MM.1S (cell line): ENCODE results near the gene ZNF747.

Source experiments
- DNase-seq: peaks from one replicate; pipeline ENCODE4 v3.0.0-alpha.2; 2015
- H2AFZ ChIP-seq: fragments of 300-600 bp; sonication (generic); 2 replicates; pipeline ENCODE4 v1.6.0; 2016; ENCODE audit warnings: antibody characterized with exemption, low read length
- H3F3A ChIP-seq: fragments of 300-600 bp; sonication (generic); 2 replicates; pipeline ENCODE4 v1.6.1; 2016; ENCODE audit warnings: mild to moderate bottlenecking, antibody characterized with exemption, low read length, moderate library complexity, mixed read lengths; ENCODE audit not compliant: insufficient read depth
- H3K27ac ChIP-seq: fragments of 300-600 bp; sonication (generic); 2 replicates; pipeline ENCODE4 v1.5.1; 2016; ENCODE audit warnings: mild to moderate bottlenecking, low read length
- H3K27me3 ChIP-seq: fragments of 300-600 bp; sonication (generic); replicated peaks from 2 replicates; pipeline ENCODE4 v1.6.0; 2016; ENCODE audit warnings: low read length; ENCODE audit not compliant: insufficient read depth
- H3K36me3 ChIP-seq: fragments of 300-600 bp; sonication (generic); replicated peaks from 2 replicates; pipeline ENCODE4 v1.6.1; 2016; ENCODE audit warnings: mild to moderate bottlenecking, low read length, mixed read lengths; ENCODE audit not compliant: insufficient read depth
- H3K4me1 ChIP-seq: fragments of 300-600 bp; sonication (generic); 2 replicates; pipeline ENCODE4 v1.6.1; 2016; ENCODE audit warnings: low read length, mixed read lengths
- H3K4me2 ChIP-seq: fragments of 300-600 bp; sonication (generic); 2 replicates; pipeline ENCODE4 v1.6.0; 2016; ENCODE audit warnings: low read depth, low read length
- H3K4me3 ChIP-seq: fragments of 300-600 bp; sonication (generic); 2 replicates; pipeline ENCODE4 v1.5.1; 2016; ENCODE audit warnings: low read length, mixed read lengths
- H3K79me2 ChIP-seq: fragments of 300-600 bp; sonication (generic); 2 replicates; pipeline ENCODE4 v1.6.1; 2016; ENCODE audit warnings: mixed run types, low read length, mixed read lengths
- H3K9ac ChIP-seq: fragments of 300-600 bp; sonication (generic); 2 replicates; pipeline ENCODE4 v1.6.1; 2016; ENCODE audit warnings: low read length, mixed read lengths
- H3K9me2 ChIP-seq: fragments of 300-600 bp; sonication (generic); replicated peaks from 2 replicates; pipeline ENCODE4 v1.6.1; 2016; ENCODE audit warnings: mild to moderate bottlenecking, low read length, mixed read lengths; ENCODE audit not compliant: insufficient read depth
- H3K9me3 ChIP-seq: fragments of 300-600 bp; sonication (generic); replicated peaks from 2 replicates; pipeline ENCODE4 v1.6.1; 2016; ENCODE audit warnings: mild to moderate bottlenecking, low read length, mixed read lengths; ENCODE audit not compliant: insufficient read depth
- H4K20me1 ChIP-seq: fragments of 300-600 bp; sonication (generic); 2 replicates; pipeline ENCODE4 v1.6.1; 2016; ENCODE audit warnings: mild to moderate bottlenecking, low read length, moderate library complexity, mixed read lengths; ENCODE audit not compliant: insufficient read depth
- CTCF ChIP-seq: fragments of 300-600 bp; sonication (generic); IDR thresholded peaks from 2 replicates; pipeline ENCODE4 v1.5.1; 2016; ENCODE audit warnings: antibody characterized with exemption, low read length, mixed read lengths
- EZH2 ChIP-seq: fragments of 300-600 bp; sonication (generic); optimal IDR thresholded peaks from 2 replicates; pipeline ENCODE3; 2017; ENCODE audit warnings: low read depth, mild to moderate bottlenecking, antibody characterized with exemption, low read length, mixed read lengths
- EZH2phosphoT487 ChIP-seq: fragments of 300-600 bp; sonication (generic); IDR thresholded peaks from 2 replicates; pipeline ENCODE4 v1.6.1; 2018; ENCODE audit warnings: antibody characterized with exemption, low read length

Gene ZNF747

GRCh38 chr16:30491229-30491628 is 43.4 kb downstream of the ZNF747 start:
- H3K4me3 ChIP-seq: no peak overlapping the region
- no peak for TF ChIP-seq EZH2
- TF ChIP-seq CTCF: no peak
- TF ChIP-seq EZH2phosphoT487: no peak
- H4K20me1 ChIP-seq: no peaks in the 10 kb centered on the region
- no peak overlapping the region for H3K4me2 ChIP-seq
- no peaks in the 10 kb centered on the region for H3K27me3 ChIP-seq
- H3K36me3 ChIP-seq: peaks cover 5% of the 10 kb centered on the region; the same call in 1 of the 2 replicates
- no peaks in the 10 kb centered on the region for H3K9me2 ChIP-seq
- H3F3A ChIP-seq: no peaks in the 10 kb centered on the region
- DNase-seq: no peak
- H3K9ac ChIP-seq: no peak overlapping the region
- no peak overlapping the region for H2AFZ ChIP-seq
- H3K79me2 ChIP-seq: no peaks in the 10 kb centered on the region
- no peaks in the 10 kb centered on the region for H3K9me3 ChIP-seq
- H3K27ac ChIP-seq: no peak overlapping the region
- H3K4me1 ChIP-seq: no peaks in the 10 kb centered on the region

GRCh38 chr16:30490210-30490609 is 44.4 kb downstream of the ZNF747 start:
- no peak overlapping the region for H2AFZ ChIP-seq
- no peak overlapping the region for H3K9ac ChIP-seq
- H3K79me2 ChIP-seq: no peaks in the 10 kb centered on the region
- H3K9me3 ChIP-seq: no peaks in the 10 kb centered on the region
- peaks cover 5% of the 10 kb centered on the region; the same call in 1 of the 2 replicates for H3K36me3 ChIP-seq
- DNase-seq: no peak
- TF ChIP-seq EZH2phosphoT487: no peak
- no peak for TF ChIP-seq EZH2
- no peak for TF ChIP-seq CTCF
- no peak overlapping the region for H3K4me3 ChIP-seq
- no peaks in the 10 kb centered on the region for H4K20me1 ChIP-seq
- H3K4me2 ChIP-seq: no peak overlapping the region
- H3K4me1 ChIP-seq: no peaks in the 10 kb centered on the region
- no peak overlapping the region for H3K27ac ChIP-seq
- no peaks in the 10 kb centered on the region for H3F3A ChIP-seq
- no peaks in the 10 kb centered on the region for H3K27me3 ChIP-seq
- H3K9me2 ChIP-seq: no peaks in the 10 kb centered on the region

DNA sequence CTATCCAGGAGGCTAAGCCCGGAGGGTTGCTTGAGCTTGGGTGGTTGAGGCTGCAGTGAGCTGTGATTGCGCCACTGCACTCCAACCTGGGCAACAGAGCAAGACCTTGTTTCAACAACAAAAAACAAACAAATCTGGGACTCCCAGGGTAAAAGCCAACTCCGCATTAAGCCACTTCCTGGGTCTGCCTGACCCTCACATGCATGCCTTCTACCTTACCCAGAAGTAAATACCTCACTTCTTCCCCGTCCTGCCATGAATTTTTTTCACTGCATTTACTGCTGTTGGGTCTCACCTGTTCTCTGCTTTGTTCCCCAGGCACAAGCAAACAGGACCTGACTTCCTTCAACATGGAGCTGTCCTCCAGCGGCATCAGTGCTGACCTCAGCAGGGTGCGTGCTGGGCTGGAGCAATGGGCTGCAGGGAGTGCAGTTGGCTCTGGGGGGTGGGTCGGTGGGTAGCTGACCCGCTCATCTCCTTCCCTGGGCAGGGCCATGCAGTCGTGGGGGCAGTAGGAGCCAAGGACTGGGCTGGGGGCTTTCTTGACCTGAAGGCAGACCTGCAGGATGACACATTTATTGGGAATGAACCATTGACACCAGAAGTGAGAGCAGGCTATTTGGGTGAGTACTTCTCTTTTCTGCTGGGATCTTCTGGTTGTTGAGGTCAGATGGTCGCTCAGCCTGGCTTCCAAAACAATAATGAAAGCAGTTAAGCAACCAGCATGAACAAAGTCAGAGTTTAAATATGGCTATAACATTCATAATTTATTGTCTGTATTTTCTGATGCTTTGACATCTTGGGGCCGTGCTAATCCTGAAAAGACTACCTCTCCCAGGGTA is 45.7 kb downstream of the ZNF747 start:
- Histone ChIP-seq H3K4me3 (no peak overlapping the region), H3K79me2 (no peaks in the 10 kb centered on the region), H3K4me2 (no peak overlapping the region), H4K20me1 (no peaks in the 10 kb centered on the region), H3F3A (no peaks in the 10 kb centered on the region), H2AFZ (no peak overlapping the region), H3K9ac (no peak overlapping the region), H3K4me1 (no peaks in the 10 kb centered on the region), H3K27me3 (no peaks in the 10 kb centered on the region), H3K9me3 (no peaks in the 10 kb centered on the region), H3K36me3 (peaks cover 5% of the 10 kb centered on the region; the same call in 1 of the 2 replicates), H3K9me2 (no peaks in the 10 kb centered on the region), H3K27ac (no peak overlapping the region)
- DNase-seq: no peak
- TF ChIP-seq EZH2phosphoT487 (no peak), EZH2 (no peak), CTCF (no peak)
